Endothelial cell of umbilical vein (primary cell): ENCODE results near the gene HDAC9. TPM values are rescaled to one million over a fixed set of nuclear protein-coding genes. Genes with fewer than 3 reads are reported as not detected.

Source experiments
- BruUV-seq: library from RNA; stranded (reverse); fragments of 400-500 nt; replicated peaks from 2 replicates; lab custom pipeline; 2021; lab: Mats Ljungman, UMichigan
- CTCF ChIA-PET: fragments of 300-600, 350-600 bp; sonication (Branson Sonifier 250); formaldehyde crosslinking; loops from one replicate; lab custom pipeline; 2021; ENCODE audit warnings: antibody characterized with exemption, inconsistent platforms; lab: Charles Lee
- POLR2A ChIA-PET: fragments of 300-600, 350-600 bp; sonication (Branson Sonifier 250); formaldehyde crosslinking; loops from one replicate; lab custom pipeline; 2021; ENCODE audit warnings: antibody characterized with exemption, inconsistent platforms; lab: Charles Lee
- DNase-seq: peaks from one replicate; pipeline ENCODE4 v3.0.0-alpha.2; 2011; ENCODE audit warnings: low read depth, low spot score
- FAIRE-seq: peaks from 2 replicates; lab custom pipeline; 2011; peaks lifted over from hg19 to GRCh38; lab: Jason Lieb, UNC
- H2AFZ ChIP-seq: 2 replicates; pipeline ENCODE4 v1.6.0; 2012; ENCODE audit warnings: low read depth, low read length, control low read depth, inconsistent platforms
- H3K27ac ChIP-seq: 2 replicates; pipeline ENCODE4 v1.5.1; 2011; ENCODE audit warnings: low read depth, mild to moderate bottlenecking, control low read depth, low read length, moderate library complexity; ENCODE audit not compliant: insufficient read depth
- H3K27me3 ChIP-seq, 2 experiments: 2 replicates each; pipeline versions ENCODE4 v1.6.0 to v1.6.1; 2011; ENCODE audit warnings: low read length in 2 of 2, mixed read lengths in 1 of 2; ENCODE audit not compliant: control insufficient read depth in 2 of 2, insufficient read depth in 2 of 2
- H3K36me3 ChIP-seq, 2 experiments: 2 replicates in 1 of 2; 3 replicates in 1 of 2; pipeline ENCODE4 v1.5.1; 2011; ENCODE audit warnings: low read length in 2 of 2, mild to moderate bottlenecking in 1 of 2, moderate library complexity in 1 of 2; ENCODE audit not compliant: control insufficient read depth in 2 of 2, insufficient read depth in 2 of 2; ENCODE audit errors: extremely low read depth in 1 of 2
- H3K4me1 ChIP-seq: 3 replicates; pipeline ENCODE4 v1.5.1; 2011; ENCODE audit warnings: mild to moderate bottlenecking, low read length; ENCODE audit not compliant: control insufficient read depth, insufficient read depth; ENCODE audit errors: extremely low read depth
- H3K4me2 ChIP-seq: 2 replicates; pipeline ENCODE4 v1.6.1; 2011; ENCODE audit warnings: low read length, control low read depth, mixed read lengths; ENCODE audit not compliant: insufficient read depth
- H3K4me3 ChIP-seq, 3 experiments: fragments of 200-600 bp in 1 of 3; sonication (generic), shearing (Covaris generic) in 1 of 3; replicated peaks in 1 of 3; 2 replicates each; pipeline ENCODE4 v1.5.1; 2011 to 2016; ENCODE audit warnings: control low read depth in 3 of 3, low read length in 3 of 3, mild to moderate bottlenecking in 2 of 3, inconsistent platforms in 1 of 3, low read depth in 1 of 3, moderate library complexity in 1 of 3; ENCODE audit not compliant: insufficient read depth in 1 of 3
- H3K79me2 ChIP-seq: 2 replicates; pipeline ENCODE4 v1.6.0; 2012; ENCODE audit warnings: low read length, inconsistent platforms; ENCODE audit not compliant: control insufficient read depth, insufficient read depth
- H3K9ac ChIP-seq: replicated peaks from 2 replicates; pipeline ENCODE3; 2011; ENCODE audit warnings: low read length, control low read depth; ENCODE audit not compliant: insufficient read depth; ENCODE audit errors: extremely low read depth
- H3K9me1 ChIP-seq: replicated peaks from 3 replicates; pipeline ENCODE4 v1.6.0; 2011; ENCODE audit warnings: mild to moderate bottlenecking, low read length; ENCODE audit not compliant: control insufficient read depth, insufficient read depth; ENCODE audit errors: extremely low read depth
- H3K9me3 ChIP-seq: replicated peaks from 2 replicates; pipeline ENCODE4 v1.5.1; 2012; ENCODE audit warnings: low read length, inconsistent platforms; ENCODE audit not compliant: control insufficient read depth, insufficient read depth
- H4K20me1 ChIP-seq: replicated peaks from 2 replicates; pipeline ENCODE3; 2011; ENCODE audit warnings: mild to moderate bottlenecking, low read length; ENCODE audit not compliant: control insufficient read depth, insufficient read depth; ENCODE audit errors: extremely low read depth
- CTCF ChIP-seq, 2 donors: IDR thresholded peaks; 1 replicate in 1 of 2; 2 replicates in 1 of 2; pipeline ENCODE4 v1.5.1; 2011; ENCODE audit warnings: low read length in 2 of 2, mild to moderate bottlenecking in 2 of 2, moderate library complexity in 2 of 2, control low read depth in 1 of 2, inconsistent platforms in 1 of 2, low read depth in 1 of 2; ENCODE audit not compliant: insufficient read depth in 1 of 2; ENCODE audit errors: extremely low read depth in 1 of 2
- EZH2 ChIP-seq: IDR thresholded peaks from 2 replicates; pipeline ENCODE4 v1.6.1; 2012; ENCODE audit warnings: borderline replicate concordance, low read depth, mild to moderate bottlenecking, moderate library complexity, low read length, inconsistent platforms; ENCODE audit not compliant: severe bottlenecking
- FOS ChIP-seq: IDR thresholded peaks from 2 replicates; pipeline ENCODE4 v1.6.1; 2011; ENCODE audit warnings: mild to moderate bottlenecking, low read length, moderate library complexity, borderline replicate concordance; ENCODE audit not compliant: insufficient read depth
- GATA2 ChIP-seq: IDR thresholded peaks from 2 replicates; pipeline ENCODE4 v1.7.0; 2011; ENCODE audit warnings: low read depth, mild to moderate bottlenecking, moderate library complexity, mixed read lengths, low read length; ENCODE audit not compliant: insufficient read length, insufficient read depth
- JUN ChIP-seq: IDR thresholded peaks from 2 replicates; pipeline ENCODE4 v1.6.1; 2011; ENCODE audit warnings: borderline replicate concordance, low read depth; ENCODE audit not compliant: insufficient read length, insufficient read depth
- MAX ChIP-seq: IDR thresholded peaks from 2 replicates; pipeline ENCODE4 v1.6.1; 2011; ENCODE audit not compliant: insufficient read depth, insufficient read length
- MYC ChIP-seq: IDR thresholded peaks from one replicate; pipeline ENCODE4 v1.6.1; 2011; ENCODE audit warnings: mild to moderate bottlenecking, low read depth, low read length
- POLR2A ChIP-seq: IDR thresholded peaks from 2 replicates; pipeline ENCODE4 v1.6.1; 2012; ENCODE audit warnings: low read depth, mild to moderate bottlenecking, control low read depth, low read length
- POLR2AphosphoS5 ChIP-seq: IDR thresholded peaks from 2 replicates; pipeline ENCODE4 v1.6.1; 2012; ENCODE audit warnings: low read depth, mild to moderate bottlenecking, control low read depth, low read length, moderate library complexity; ENCODE audit not compliant: insufficient read depth
- dilution Hi-C: fragments of 300-500 bp; cut with MboI; formaldehyde crosslinking; loops from one replicate; pipeline ENCODE4 v1.15.0; 2019; ENCODE audit warnings: low sequenced_read_pairs; ENCODE audit not compliant: extremely low pct_ligation_motif_present
- intact Hi-C: fragments of 100-400 bp; cut with micrococcal nuclease; formaldehyde crosslinking; loops from one replicate; pipeline ENCODE4 v1.10.0; 2022
- polyA plus RNA-seq, 4 experiments: library from polyadenylated mRNA; depleted of rRNA in 3 of 4; stranded (reverse) in 3 of 4; unstranded in 1 of 4; fragments of >200 nt; gene quantifications; 2 replicates each; pipeline versions ENCODE4 v1.2.1 to v1.2.3, GENCODE V29; 2011 to 2012; ENCODE audit warnings: missing spikeins in 1 of 4
- total RNA-seq: library from RNA; stranded (reverse); gene quantifications from 2 replicates; pipeline ENCODE4 v1.2.3, GENCODE V29; 2021

Gene HDAC9
- total and polyA plus RNA-seq, 2 donors (not counting 3 experiments of a cell fraction or from before 2014, with no cell fraction given), result 1.8 to 11.6 TPM

GRCh38 chr7:18499407-18500177 is 4.0 kb downstream of the HDAC9 start:
- H3K9me1 ChIP-seq, result no peaks in the 10 kb centered on the region
- CTCF ChIA-PET, result interaction anchor here (1.2 kb wide), 1 partner anchor 71 kb away, joined by 3 read pairs; no protein-coding TSS in a partner anchor
- no peaks in the 10 kb centered on the region for H3K27me3 ChIP-seq
- TF ChIP-seq JUN (no peak), GATA2 (no peak), EZH2 (no peak), POLR2AphosphoS5 (no peak), CTCF (IDR thresholded peaks at IDR 0.05; ENCODE audit: extremely low read depth in 1 of 2, insufficient read depth in 1 of 2, low read depth in 1 of 2, low read length in 2 of 2) (no peak), MYC (no peak), FOS (no peak), MAX (no peak), POLR2A (no peak)
- no TSS peak for BruUV-seq
- H3K36me3 ChIP-seq, result no peaks in the 10 kb centered on the region
- no peak overlapping the region for H2AFZ ChIP-seq
- no peaks in the 10 kb centered on the region for H4K20me1 ChIP-seq
- no peak for DNase-seq
- no peaks in the 10 kb centered on the region for H3K79me2 ChIP-seq
- H3K4me3 ChIP-seq, result no peak overlapping the region
- no peak for FAIRE-seq
- intact Hi-C loops (loop anchor here (5.0 kb wide), 1 partner anchor 92 kb away; no protein-coding TSS in a partner anchor), dilution Hi-C loops (no loop called here)
- H3K9ac ChIP-seq, result no peak overlapping the region
- POLR2A ChIA-PET, result no interaction called here
- no peak overlapping the region for H3K4me2 ChIP-seq
- no peaks in the 10 kb centered on the region for H3K9me3 ChIP-seq
- H3K27ac ChIP-seq, result no peak overlapping the region
- H3K4me1 ChIP-seq, result peaks cover 17% of the 10 kb centered on the region
